NT2/D1 (cell line): ENCODE measurements around the gene STRIT1.

Experiments used
- SUZ12 ChIP-seq: IDR thresholded peaks from 2 replicates; pipeline ENCODE4 v1.6.1; 2011; ENCODE audit not compliant: insufficient read length, insufficient read depth; ENCODE audit errors: extremely low read depth
- YY1 ChIP-seq: IDR thresholded peaks from 2 replicates; pipeline ENCODE4 v1.6.1; 2011; ENCODE audit not compliant: insufficient read length, insufficient read depth
- ZNF274 ChIP-seq: IDR thresholded peaks from 2 replicates; pipeline ENCODE4 v1.6.1; 2011; ENCODE audit warnings: mild to moderate bottlenecking, low read depth, low read length

GRCh38 chr3:155327430-155327829 lies 33.9 kb upstream of the STRIT1 start:
- TF ChIP-seq YY1 (no peak), SUZ12 (no peak), ZNF274 (no peak)
